GM19467 (cell line): ENCODE results near the gene KLHL24.
"Not testable (repeated sequence)": the region's sequence is repeated elsewhere in the genome, so short reads cannot be mapped to it uniquely, and the experiment has no call there.

Experiments
- ATAC-seq: cut with Tn5 transposase; IDR thresholded peaks from one replicate; pipeline ENCODE4 v1.9.1; 2021; ENCODE audit warnings: mild to moderate bottlenecking, moderate library complexity; ENCODE audit not compliant: unreplicated experiment

Gene KLHL24

GRCh38 chr3:183692436-183692835 lies 57.0 kb downstream of the KLHL24 start:
- ATAC-seq, result no peak

GRCh38 chr3:183695569-183696364 lies 60.3 kb downstream of the KLHL24 start:
- ATAC-seq, result no peak

GRCh38 chr3:183697123-183697609 lies 61.7 kb downstream of the KLHL24 start:
- no peak for ATAC-seq

- peak; percentile 76 for ATAC-seq
These were observed 62.3 kb downstream of the KLHL24 start, which contains the start of gene YEATS2 for GRCh38 chr3:183697610-183698317. Gene YEATS2 (plus strand): TSS chr3:183697797. CDS start chr3:183715163, 17,366 bp downstream.

- ATAC-seq, result peak; percentile 13
These were observed 62.9 kb downstream of the KLHL24 start for GRCh38 chr3:183698318-183698751.

GRCh38 chr3:183698756-183699155 lies 63.3 kb downstream of the KLHL24 start:
- no peak for ATAC-seq

GRCh38 chr3:183699238-183699947 lies 64.0 kb downstream of the KLHL24 start:
- no peak for ATAC-seq

- ATAC-seq, result no peak
These were observed 66.3 kb downstream of the KLHL24 start for GRCh38 chr3:183701744-183702143.

- ATAC-seq, result not testable (repeated sequence)
These were observed 68.5 kb downstream of the KLHL24 start for GRCh38 chr3:183703892-183704291.

GRCh38 chr3:183710231-183710630 lies 74.8 kb downstream of the KLHL24 start:
- ATAC-seq, result no peak

GRCh38 chr3:183711516-183711915 lies 76.1 kb downstream of the KLHL24 start:
- no peak for ATAC-seq

GRCh38 chr3:183714622-183715021 lies 79.2 kb downstream of the KLHL24 start:
- ATAC-seq, result no peak

GRCh38 chr3:183718012-183718411 lies 82.6 kb downstream of the KLHL24 start:
- ATAC-seq, result no peak

GRCh38 chr3:183725387-183725786 lies 90.0 kb downstream of the KLHL24 start:
- no peak for ATAC-seq

- ATAC-seq, result no peak
These were observed 92.8 kb downstream of the KLHL24 start for GRCh38 chr3:183728204-183728603.

GRCh38 chr3:183730361-183730760 lies 94.9 kb downstream of the KLHL24 start:
- ATAC-seq, result no peak

- ATAC-seq, result no peak
These were observed 96.2 kb downstream of the KLHL24 start for GRCh38 chr3:183731611-183732010.

- no peak for ATAC-seq
These were observed 98.1 kb downstream of the KLHL24 start for GRCh38 chr3:183733553-183733952.
